Measurements from ENCODE around the gene NTM.
A peak's percentile ranks its signal among the peaks of the same experiment; 100 is the strongest.

NTM gene

GRCh38 chr11:132278801-132279574 lies 908.6 kb downstream of the NTM start:
- no peak overlapping the region for H3K4me2 ChIP-seq (ENCODE audit: low read length)
- H3K27ac ChIP-seq (ENCODE audit: low read depth, low read length, poor library complexity, severe bottlenecking): no peak overlapping the region
- no peaks in the 10 kb centered on the region for H3K27me3 ChIP-seq (ENCODE audit: insufficient read depth, low read length)
- H3K79me2 ChIP-seq (ENCODE audit: insufficient read depth, low read length): no peaks in the 10 kb centered on the region
- no peaks in the 10 kb centered on the region for H3K9me2 ChIP-seq (ENCODE audit: low read depth, low read length)
- no peaks in the 10 kb centered on the region for H3K9me3 ChIP-seq (ENCODE audit: low read length)
- H4K20me1 ChIP-seq (ENCODE audit: insufficient read depth, low read length): no peaks in the 10 kb centered on the region
- H3K36me3 ChIP-seq (ENCODE audit: insufficient read depth, low read length): no peaks in the 10 kb centered on the region
- no peaks in the 10 kb centered on the region for H3F3A ChIP-seq (ENCODE audit: insufficient read depth, low read length)
- TF ChIP-seq EZH2 (IDR thresholded peaks at IDR 0.05; ENCODE audit: borderline replicate concordance, low read length) (no peak), CTCF (IDR thresholded peaks at IDR 0.05; ENCODE audit: low read length) (peak; percentile 38)
- no peak overlapping the region for H3K4me3 ChIP-seq (ENCODE audit: low read depth, low read length, poor library complexity, severe bottlenecking)
- no peak overlapping the region for H2AFZ ChIP-seq (ENCODE audit: low read length)
- no peaks in the 10 kb centered on the region for H3K4me1 ChIP-seq (ENCODE audit: insufficient read depth, low read length, severe bottlenecking)
- no peak overlapping the region for H3K9ac ChIP-seq (ENCODE audit: low read length)

GRCh38 chr11:132284048-132284447 lies 913.6 kb downstream of the NTM start:
- no peak overlapping the region for H3K4me3 ChIP-seq (ENCODE audit: low read depth, low read length, poor library complexity, severe bottlenecking)
- no peak overlapping the region for H3K4me2 ChIP-seq (ENCODE audit: low read length)
- H3K27ac ChIP-seq (ENCODE audit: low read depth, low read length, poor library complexity, severe bottlenecking): no peak overlapping the region
- H3K36me3 ChIP-seq (ENCODE audit: insufficient read depth, low read length): no peaks in the 10 kb centered on the region
- no peaks in the 10 kb centered on the region for H3K9me2 ChIP-seq (ENCODE audit: low read depth, low read length)
- no peaks in the 10 kb centered on the region for H3K27me3 ChIP-seq (ENCODE audit: insufficient read depth, low read length)
- H3K9ac ChIP-seq (ENCODE audit: low read length): no peak overlapping the region
- H3F3A ChIP-seq (ENCODE audit: insufficient read depth, low read length): no peaks in the 10 kb centered on the region
- no peaks in the 10 kb centered on the region for H3K9me3 ChIP-seq (ENCODE audit: low read length)
- H2AFZ ChIP-seq (ENCODE audit: low read length): no peak overlapping the region
- TF ChIP-seq CTCF (IDR thresholded peaks at IDR 0.05; ENCODE audit: low read length): no peak
- TF ChIP-seq EZH2 (IDR thresholded peaks at IDR 0.05; ENCODE audit: borderline replicate concordance, low read length): no peak
- no peaks in the 10 kb centered on the region for H3K79me2 ChIP-seq (ENCODE audit: insufficient read depth, low read length)
- H4K20me1 ChIP-seq (ENCODE audit: insufficient read depth, low read length): no peaks in the 10 kb centered on the region
- H3K4me1 ChIP-seq (ENCODE audit: insufficient read depth, low read length, severe bottlenecking): no peaks in the 10 kb centered on the region

- Histone ChIP-seq H2AFZ (ENCODE audit: low read length) (no peak overlapping the region), H3K9me3 (ENCODE audit: low read length) (no peaks in the 10 kb centered on the region)
These were observed 914.2 kb downstream of the NTM start for GRCh38 chr11:132284611-132285010.

More at GRCh38 chr11:132284611-132285010, 914.2 kb downstream of the NTM start:
- no peak overlapping the region for H3K27ac ChIP-seq (ENCODE audit: low read depth, low read length, poor library complexity, severe bottlenecking)
- H3K4me3 ChIP-seq (ENCODE audit: low read depth, low read length, poor library complexity, severe bottlenecking): no peak overlapping the region
- H3K79me2 ChIP-seq (ENCODE audit: insufficient read depth, low read length): no peaks in the 10 kb centered on the region
- H4K20me1 ChIP-seq (ENCODE audit: insufficient read depth, low read length): no peaks in the 10 kb centered on the region
- no peaks in the 10 kb centered on the region for H3F3A ChIP-seq (ENCODE audit: insufficient read depth, low read length)
- TF ChIP-seq CTCF (IDR thresholded peaks at IDR 0.05; ENCODE audit: low read length): no peak
- no peak for TF ChIP-seq EZH2 (IDR thresholded peaks at IDR 0.05; ENCODE audit: borderline replicate concordance, low read length)
- no peaks in the 10 kb centered on the region for H3K36me3 ChIP-seq (ENCODE audit: insufficient read depth, low read length)
- no peak overlapping the region for H3K9ac ChIP-seq (ENCODE audit: low read length)
- no peaks in the 10 kb centered on the region for H3K27me3 ChIP-seq (ENCODE audit: insufficient read depth, low read length)
- H3K9me2 ChIP-seq (ENCODE audit: low read depth, low read length): no peaks in the 10 kb centered on the region
- no peaks in the 10 kb centered on the region for H3K4me1 ChIP-seq (ENCODE audit: insufficient read depth, low read length, severe bottlenecking)
- no peak overlapping the region for H3K4me2 ChIP-seq (ENCODE audit: low read length)

All from OCI-LY1 (cell line).